Esophagus muscularis mucosa (tissue), 4 donors: ENCODE data around the gene CPLANE2. TPM values are rescaled to one million over a fixed set of nuclear protein-coding genes. Genes with fewer than 3 reads are reported as not detected.

Source experiments
- DNase-seq: peaks from one replicate; pipeline ENCODE4 v3.0.0-alpha.2; 2017; ENCODE audit errors: extremely low spot score
- H3K27ac ChIP-seq, 4 donors: fragments of 200-600 bp; sonication (generic); replicated peaks in 1 of 4; 1 replicate in 3 of 4; 2 replicates in 1 of 4; pipeline ENCODE4 v1.5.1; 2016 to 2019; ENCODE audit warnings: mild to moderate bottlenecking in 1 of 4
- H3K27me3 ChIP-seq, 4 donors: fragments of 200-600 bp; sonication (generic); one replicate each; pipeline versions ENCODE4 v1.5.1 to v1.6.0; 2016 to 2019
- H3K36me3 ChIP-seq, 4 donors: fragments of 200-600 bp; sonication (generic); one replicate each; pipeline ENCODE4 v1.5.1; 2016 to 2019
- H3K4me1 ChIP-seq, 4 donors: fragments of 200-600 bp; sonication (generic); one replicate each; pipeline ENCODE4 v1.5.1; 2016 to 2019
- H3K4me3 ChIP-seq, 4 donors: fragments of 200-600 bp; sonication (generic); 1 replicate in 2 of 4; 2 replicates in 2 of 4; pipeline ENCODE4 v1.5.1; 2016 to 2019; ENCODE audit warnings: mild to moderate bottlenecking in 4 of 4, moderate library complexity in 1 of 4
- H3K9me3 ChIP-seq, 4 donors: fragments of 200-600 bp; sonication (generic); 1 replicate in 3 of 4; 2 replicates in 1 of 4; pipeline ENCODE4 v1.5.1; 2016 to 2019
- CTCF ChIP-seq, 3 experiments: fragments of 200-600 bp in 2 of 3; fragments of 450-650 bp in 1 of 3; sonication (generic) in 2 of 3; IDR thresholded peaks; one replicate each; pipeline ENCODE4 v1.5.1; 2017 to 2019; ENCODE audit warnings: antibody characterized with exemption in 3 of 3, mild to moderate bottlenecking in 2 of 3, moderate library complexity in 1 of 3
- EP300 ChIP-seq: sonication (generic); formaldehyde crosslinking; IDR thresholded peaks from one replicate; pipeline ENCODE4 v1.6.1; 2017; ENCODE audit warnings: antibody characterized with exemption
- POLR2A ChIP-seq: fragments of 450-650 bp; IDR thresholded peaks from one replicate; pipeline ENCODE4 v1.6.1; 2017; ENCODE audit warnings: antibody characterized with exemption, moderate library complexity, mild to moderate bottlenecking, low read depth
- POLR2AphosphoS5 ChIP-seq, 2 donors: sonication (generic); formaldehyde crosslinking; IDR thresholded peaks; one replicate each; pipeline ENCODE4 v1.6.1; 2017; ENCODE audit warnings: antibody characterized with exemption in 2 of 2
- WGBS: methylation state at CpG from one replicate; pipeline ENCODE4 v1.1.5; 2018; 5-methylcytosine and 5-hydroxymethylcytosine counted together
- intact Hi-C: fragments of 100-400 bp; cut with DNase I; formaldehyde crosslinking; loops from one replicate; pipeline ENCODE4 v1.15.1; 2023
- total RNA-seq, 4 donors: library from RNA; depleted of rRNA; stranded (reverse); fragments of >200 nt; gene quantifications; one replicate each; pipeline versions ENCODE4 v1.1.0 to v1.2.1, GENCODE V29; 2016

CPLANE2 gene
- total RNA-seq, 4 donors from 2014 or later, result 7.5 to 26.0 (median 12.2) TPM

GRCh38 chr1:16232316-16232710 lies 4.7 kb downstream of the CPLANE2 start:
- intact Hi-C loops, result no loop called here
- 100% methylated on average over 3 of the region's 5 CpGs for WGBS
- TF ChIP-seq POLR2A, result no peak
- no peak for TF ChIP-seq CTCF (IDR thresholded peaks at IDR 0.05)
- TF ChIP-seq EP300, result no peak
- TF ChIP-seq POLR2AphosphoS5 (IDR thresholded peaks at IDR 0.05), result no peak
- no peak for DNase-seq
- H3K4me1 ChIP-seq, result peaks cover 12 to 25% (median 22%) of the 10 kb centered on the region in 4 donors
- peaks cover 0 to 2% (median 0%) of the 10 kb centered on the region in 4 donors for H3K9me3 ChIP-seq
- peaks cover 0 to 22% (median 8%) of the 10 kb centered on the region in 4 donors for H3K36me3 ChIP-seq
- H3K27ac ChIP-seq, result no peak overlapping the region
- H3K4me3 ChIP-seq, result no peak overlapping the region
- peaks cover 0 to 22% (median 13%) of the 10 kb centered on the region in 4 donors for H3K27me3 ChIP-seq

GRCh38 chr1:16231331-16232315 lies 5.4 kb downstream of the CPLANE2 start:
- no peak overlapping the region for H3K4me3 ChIP-seq
- peaks cover 0 to 22% (median 8%) of the 10 kb centered on the region in 4 donors for H3K36me3 ChIP-seq
- peaks cover 18 to 27% (median 24%) of the 10 kb centered on the region in 4 donors for H3K4me1 ChIP-seq
- intact Hi-C loops, result no loop called here
- TF ChIP-seq EP300, result no peak
- TF ChIP-seq CTCF (IDR thresholded peaks at IDR 0.05), result no peak
- TF ChIP-seq POLR2AphosphoS5 (IDR thresholded peaks at IDR 0.05), result no peak
- TF ChIP-seq POLR2A, result no peak
- peaks cover 3 to 29% (median 20%) of the 10 kb centered on the region in 4 donors for H3K27me3 ChIP-seq
- H3K9me3 ChIP-seq, result peaks cover 0 to 9% (median 0%) of the 10 kb centered on the region in 4 donors
- 90% methylated on average over 14 of the region's 35 CpGs for WGBS
- H3K27ac ChIP-seq, result no peak overlapping the region
- no peak for DNase-seq

- DNase-seq, result no peak
- H3K27ac ChIP-seq, result no peak overlapping the region
- peaks cover 0 to 12% (median 0%) of the 10 kb centered on the region in 4 donors for H3K9me3 ChIP-seq
- intact Hi-C loops, result no loop called here
- peaks cover 6 to 38% (median 25%) of the 10 kb centered on the region in 4 donors for H3K27me3 ChIP-seq
- no peak overlapping the region for H3K4me3 ChIP-seq
- 84% methylated on average over 12 of the region's 13 CpGs for whole genome bisulfite sequencing
- TF ChIP-seq POLR2AphosphoS5 (IDR thresholded peaks at IDR 0.05), result no peak
- no peak for TF ChIP-seq EP300
- no peak for TF ChIP-seq POLR2A
- TF ChIP-seq CTCF (IDR thresholded peaks at IDR 0.05), result no peak
- peaks cover 0 to 22% (median 8%) of the 10 kb centered on the region in 4 donors for H3K36me3 ChIP-seq
- H3K4me1 ChIP-seq, result peaks cover 13 to 22% (median 18%) of the 10 kb centered on the region in 4 donors
Observed at GRCh38 chr1:16230744-16231143, 6.2 kb downstream of the CPLANE2 start.

GRCh38 chr1:16229976-16230740 lies 6.8 kb downstream of the CPLANE2 start:
- Histone ChIP-seq H3K4me1 (peaks cover 12 to 21% (median 17%) of the 10 kb centered on the region in 4 donors), H3K4me3 (no peak overlapping the region), H3K27me3 (peaks cover 6 to 44% (median 25%) of the 10 kb centered on the region in 4 donors), H3K27ac (no peak overlapping the region), H3K9me3 (peaks cover 0 to 12% (median 0%) of the 10 kb centered on the region in 4 donors), H3K36me3 (peaks cover 0 to 22% (median 8%) of the 10 kb centered on the region in 4 donors)
- intact Hi-C loops, result no loop called here
- 98% methylated on average over 8 of the region's 13 CpGs for WGBS
- DNase-seq, result no peak
- TF ChIP-seq CTCF (IDR thresholded peaks at IDR 0.05), result no peak
- TF ChIP-seq POLR2AphosphoS5 (IDR thresholded peaks at IDR 0.05), result no peak
- no peak for TF ChIP-seq EP300
- no peak for TF ChIP-seq POLR2A
